ENCODE results near the gene RNGTT. TPM values are rescaled to one million over a fixed set of nuclear protein-coding genes. Genes with fewer than 3 reads are reported as not detected.
A peak's percentile ranks its signal among the peaks of the same experiment; 100 is the strongest.

RNGTT gene
- 17.2 TPM for polyA plus RNA-seq (2012; ENCODE audit: missing spikeins)

GRCh38 chr6:88963139-88964090 lies at the start of gene RNGTT:
Gene RNGTT (minus strand): TSS chr6:88963618. CDS start chr6:88963409, 209 bp downstream.
- TF ChIP-seq POLR2A (IDR thresholded peaks at IDR 0.05; ENCODE audit: low read depth, low read length): peak; percentile 74; the same call in 1 of the 2 replicates
- TF ChIP-seq POLR2AphosphoS5 (IDR thresholded peaks at IDR 0.05; ENCODE audit: low read depth, low read length): peak; percentile 75
- TF ChIP-seq TAF1 (IDR thresholded peaks at IDR 0.05; ENCODE audit: borderline replicate concordance, low read depth, low read length): 0 out of 2 replicates have a peak, but pooled peaks have one; percentile 32
- DNase-seq (ENCODE audit: insufficient read length) (peak; percentile 88), FAIRE-seq (peak; percentile 94)

GRCh38 chr6:89011436-89011835 lies 48.0 kb upstream of the RNGTT start:
- no peak for FAIRE-seq
- no peak for DNase-seq (ENCODE audit: insufficient read length)
- TF ChIP-seq POLR2AphosphoS5 (IDR thresholded peaks at IDR 0.05; ENCODE audit: low read depth, low read length) (no peak), POLR2A (IDR thresholded peaks at IDR 0.05; ENCODE audit: low read depth, low read length) (no peak), TAF1 (IDR thresholded peaks at IDR 0.05; ENCODE audit: borderline replicate concordance, low read depth, low read length) (no peak)

DNA sequence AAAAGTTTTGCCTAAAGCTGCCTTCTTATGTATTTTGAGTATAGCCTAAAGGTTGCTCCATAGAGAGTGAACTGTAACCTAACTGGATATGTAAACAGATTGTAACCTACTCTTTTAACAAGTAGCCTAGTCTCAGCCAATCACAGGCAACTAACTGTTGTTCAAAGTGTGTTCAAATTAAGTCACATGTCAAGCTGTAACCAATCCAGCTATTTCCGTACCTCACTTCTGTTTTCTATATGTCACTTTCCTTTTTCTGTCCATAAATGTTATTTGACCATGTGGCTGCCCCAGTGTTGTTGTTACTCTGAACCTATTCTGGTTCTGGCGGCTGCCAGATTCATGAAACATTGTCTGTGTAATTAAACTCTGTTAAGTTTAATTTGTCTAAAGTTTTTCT lies 47.4 kb upstream of the RNGTT start:
- FAIRE-seq: no peak
- DNase-seq (ENCODE audit: insufficient read length): no peak
- TF ChIP-seq POLR2AphosphoS5 (IDR thresholded peaks at IDR 0.05; ENCODE audit: low read depth, low read length) (no peak), TAF1 (IDR thresholded peaks at IDR 0.05; ENCODE audit: borderline replicate concordance, low read depth, low read length) (no peak), POLR2A (IDR thresholded peaks at IDR 0.05; ENCODE audit: low read depth, low read length) (no peak)

- DNase-seq (ENCODE audit: insufficient read length): no peak
- no peak for FAIRE-seq
- no peak for TF ChIP-seq POLR2AphosphoS5 (IDR thresholded peaks at IDR 0.05; ENCODE audit: low read depth, low read length)
- TF ChIP-seq POLR2A (IDR thresholded peaks at IDR 0.05; ENCODE audit: low read depth, low read length): no peak
- no peak for TF ChIP-seq TAF1 (IDR thresholded peaks at IDR 0.05; ENCODE audit: borderline replicate concordance, low read depth, low read length)
Observed at GRCh38 chr6:89009624-89010059, 46.2 kb upstream of the RNGTT start.

DNA sequence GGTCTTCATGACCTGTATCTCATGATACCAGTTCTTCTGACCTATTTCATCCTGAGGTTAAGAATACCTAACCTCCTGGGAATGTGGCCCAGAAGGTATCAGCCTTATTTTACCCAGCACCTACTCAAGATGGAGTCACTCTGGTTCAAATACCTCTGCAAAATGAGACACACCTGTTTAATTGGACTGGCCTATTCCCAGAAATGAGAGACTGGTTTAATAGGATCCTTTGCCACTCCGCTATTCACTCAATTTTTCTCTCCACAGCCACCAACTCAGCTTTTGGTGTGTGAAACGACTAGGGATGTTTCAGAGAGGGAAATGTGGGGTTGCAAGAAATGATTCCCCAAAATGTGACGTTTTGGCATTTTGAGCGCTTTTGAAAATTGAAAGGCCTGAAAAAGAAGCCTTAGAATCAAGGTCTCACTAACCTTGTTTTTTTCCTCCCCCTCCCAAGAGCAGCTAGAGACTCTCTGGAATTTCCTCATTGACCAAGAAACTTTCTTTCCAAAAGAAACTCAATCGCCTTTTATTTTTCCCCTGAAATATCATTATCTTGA lies 45.5 kb upstream of the RNGTT start:
- DNase-seq (ENCODE audit: insufficient read length) (no peak), FAIRE-seq (no peak)
- TF ChIP-seq POLR2AphosphoS5 (IDR thresholded peaks at IDR 0.05; ENCODE audit: low read depth, low read length) (no peak), POLR2A (IDR thresholded peaks at IDR 0.05; ENCODE audit: low read depth, low read length) (no peak), TAF1 (IDR thresholded peaks at IDR 0.05; ENCODE audit: borderline replicate concordance, low read depth, low read length) (no peak)

GRCh38 chr6:89008001-89008814 lies 44.8 kb upstream of the RNGTT start:
- FAIRE-seq (no peak), DNase-seq (ENCODE audit: insufficient read length) (no peak)
- TF ChIP-seq POLR2AphosphoS5 (IDR thresholded peaks at IDR 0.05; ENCODE audit: low read depth, low read length): no peak
- no peak for TF ChIP-seq POLR2A (IDR thresholded peaks at IDR 0.05; ENCODE audit: low read depth, low read length)
- TF ChIP-seq TAF1 (IDR thresholded peaks at IDR 0.05; ENCODE audit: borderline replicate concordance, low read depth, low read length): no peak

- no peak for TF ChIP-seq POLR2AphosphoS5 (IDR thresholded peaks at IDR 0.05; ENCODE audit: low read depth, low read length)
- TF ChIP-seq TAF1 (IDR thresholded peaks at IDR 0.05; ENCODE audit: borderline replicate concordance, low read depth, low read length): no peak
- no peak for TF ChIP-seq POLR2A (IDR thresholded peaks at IDR 0.05; ENCODE audit: low read depth, low read length)
- FAIRE-seq: no peak
- no peak for DNase-seq (ENCODE audit: insufficient read length)
Observed at GRCh38 chr6:89007209-89008000, 44.0 kb upstream of the RNGTT start.

- TF ChIP-seq TAF1 (IDR thresholded peaks at IDR 0.05; ENCODE audit: borderline replicate concordance, low read depth, low read length) (no peak), POLR2A (IDR thresholded peaks at IDR 0.05; ENCODE audit: low read depth, low read length) (no peak), POLR2AphosphoS5 (IDR thresholded peaks at IDR 0.05; ENCODE audit: low read depth, low read length) (no peak)
- FAIRE-seq (no peak), DNase-seq (ENCODE audit: insufficient read length) (no peak)
Observed at GRCh38 chr6:89002523-89002922, 39.1 kb upstream of the RNGTT start.

- DNase-seq (ENCODE audit: insufficient read length) (no peak), FAIRE-seq (no peak)
- TF ChIP-seq TAF1 (IDR thresholded peaks at IDR 0.05; ENCODE audit: borderline replicate concordance, low read depth, low read length) (no peak), POLR2A (IDR thresholded peaks at IDR 0.05; ENCODE audit: low read depth, low read length) (no peak), POLR2AphosphoS5 (IDR thresholded peaks at IDR 0.05; ENCODE audit: low read depth, low read length) (no peak)
Observed at GRCh38 chr6:88997327-88997726, 33.9 kb upstream of the RNGTT start.

- DNase-seq (ENCODE audit: insufficient read length) (no peak), FAIRE-seq (no peak)
- TF ChIP-seq TAF1 (IDR thresholded peaks at IDR 0.05; ENCODE audit: borderline replicate concordance, low read depth, low read length): no peak
- TF ChIP-seq POLR2A (IDR thresholded peaks at IDR 0.05; ENCODE audit: low read depth, low read length): no peak
- no peak for TF ChIP-seq POLR2AphosphoS5 (IDR thresholded peaks at IDR 0.05; ENCODE audit: low read depth, low read length)
Observed at GRCh38 chr6:88992741-88993552, 29.5 kb upstream of the RNGTT start.
